Activated CD8-positive, alpha-beta memory T cell treated with anti-CD3 and anti-CD28 coated beads for 4 hours (primary cell): Measurements from ENCODE around the gene CPZ.

ENCODE experiments used
- DNase-seq, 2 donors: peaks; one replicate each; pipeline ENCODE4 v3.0.0-alpha.2; 2020; ENCODE audit warnings: low read depth in 2 of 2

The CPZ gene

DNA sequence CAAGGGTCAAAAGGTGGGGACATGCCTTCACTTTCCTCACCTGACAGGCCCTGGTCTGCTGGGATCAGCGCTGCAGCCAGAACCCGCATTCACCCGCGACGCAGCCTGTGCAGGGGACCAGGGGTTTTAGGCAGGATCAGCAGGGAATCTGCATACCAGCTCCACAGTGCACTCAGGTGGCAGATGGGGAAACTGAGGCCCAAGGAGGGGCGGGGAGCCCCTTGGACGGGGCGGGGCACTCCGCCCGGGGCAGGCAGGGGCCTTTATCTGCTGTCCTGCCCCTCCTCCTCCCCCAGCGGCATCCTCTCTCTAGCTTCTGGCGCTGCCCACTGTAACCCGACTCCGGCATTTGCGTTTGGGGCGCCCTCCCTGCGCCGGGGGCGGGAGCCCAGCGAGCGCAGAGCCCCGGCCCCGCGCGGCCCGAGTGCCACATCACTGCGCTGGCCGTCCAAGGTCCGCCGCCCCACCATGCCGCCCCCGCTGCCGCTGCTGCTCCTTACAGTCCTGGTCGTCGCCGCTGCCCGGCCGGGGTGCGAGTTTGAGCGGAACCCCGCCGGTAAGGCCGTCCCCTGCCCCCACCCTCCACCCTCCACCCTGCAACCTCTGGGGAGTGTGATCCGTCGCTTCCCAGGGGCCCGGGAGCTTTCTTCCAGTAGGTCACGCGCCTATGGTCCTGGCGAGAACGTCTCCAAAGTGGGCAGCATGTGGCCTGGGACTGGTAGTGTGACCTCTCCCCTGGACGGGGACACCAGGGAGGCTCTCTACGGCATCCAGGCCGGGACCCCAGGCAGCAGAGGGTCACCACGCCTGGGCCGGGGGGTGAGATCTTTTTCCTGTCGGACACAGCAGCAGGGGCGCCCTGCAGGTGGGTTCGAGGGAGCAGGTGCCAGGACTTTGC is at the start of gene CPZ:
Gene CPZ (plus strand): TSS at position 400 of the 898 bp plus-strand sequence. CDS start 69 bp downstream, at position 469.
- DNase-seq, result no peak

DNA sequence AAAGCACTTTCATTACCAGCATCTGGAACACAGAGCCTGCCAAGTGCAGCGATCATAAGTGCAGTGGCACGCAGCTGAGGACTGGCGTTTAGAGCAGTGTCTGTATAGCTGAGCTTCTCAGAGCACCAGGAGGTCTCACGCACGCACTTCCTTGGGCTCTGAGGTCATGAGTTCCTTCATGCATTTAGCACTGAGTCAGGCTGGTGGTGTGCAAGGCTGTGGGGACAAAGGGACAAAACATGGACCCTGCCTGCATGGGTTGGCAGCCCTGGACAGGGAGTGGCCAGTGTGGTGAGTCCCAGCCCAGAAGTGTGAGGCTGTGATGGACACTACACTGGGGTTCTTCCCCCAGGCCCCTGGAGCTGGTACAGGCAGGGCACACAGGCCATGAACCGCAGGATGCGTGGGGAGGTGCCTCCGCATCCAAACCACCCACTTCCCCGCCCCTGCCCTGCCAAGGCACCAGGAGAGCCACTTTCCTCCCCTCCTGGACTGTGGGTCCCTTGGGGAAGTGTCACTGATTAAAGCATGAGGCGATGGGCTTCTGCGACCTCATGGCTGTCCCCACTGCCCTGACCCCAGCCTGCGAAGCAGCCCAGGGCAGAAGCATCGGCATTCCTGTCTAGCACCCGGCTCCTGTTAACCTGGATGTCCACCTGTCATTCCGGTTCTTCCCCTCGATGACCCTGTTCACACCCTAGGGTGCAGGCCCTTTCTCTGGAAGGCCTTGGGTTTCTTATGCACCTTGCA is 49.6 kb upstream of the CPZ start:
- DNase-seq, result no peak

DNA sequence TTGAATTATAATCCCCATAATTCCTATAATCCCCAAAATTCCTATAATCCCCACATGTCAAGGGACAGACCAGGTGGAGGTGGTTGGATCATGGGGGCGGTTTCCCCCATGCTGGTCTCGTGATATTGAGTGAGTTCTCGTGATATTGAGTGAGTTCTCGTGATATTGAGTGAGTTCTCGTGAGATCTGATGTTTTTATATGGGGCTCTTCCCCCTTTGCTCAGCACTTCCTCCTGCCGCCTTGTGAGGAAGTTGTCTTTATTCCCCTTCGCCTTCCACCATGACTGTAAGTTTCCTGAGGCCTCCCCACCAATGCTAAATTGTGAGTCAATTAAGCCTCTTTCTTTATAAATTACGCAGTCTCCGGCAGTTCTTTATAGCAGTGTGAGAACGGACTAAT is 48.9 kb upstream of the CPZ start:
- no peak for DNase-seq

DNA sequence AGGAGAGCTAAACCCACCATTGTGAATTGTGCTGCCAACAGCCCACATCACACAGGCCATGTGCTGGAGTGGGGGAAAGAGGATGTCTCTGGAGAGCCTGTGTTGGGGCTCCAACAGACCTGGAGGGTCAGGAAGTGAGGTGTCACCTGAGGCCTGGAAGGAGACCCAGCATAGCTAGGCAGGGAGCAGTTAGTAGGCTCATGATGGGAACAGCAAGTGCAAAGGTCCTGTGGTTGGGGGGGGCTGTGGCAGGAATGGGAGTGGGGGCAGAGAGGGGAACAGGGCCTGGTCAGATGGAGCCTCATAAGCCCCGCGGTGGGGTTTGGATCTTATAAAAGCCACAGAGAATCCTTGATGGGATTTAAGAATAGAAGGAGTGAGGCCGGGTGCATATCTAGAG is 48.3 kb upstream of the CPZ start:
- no peak for DNase-seq

DNA sequence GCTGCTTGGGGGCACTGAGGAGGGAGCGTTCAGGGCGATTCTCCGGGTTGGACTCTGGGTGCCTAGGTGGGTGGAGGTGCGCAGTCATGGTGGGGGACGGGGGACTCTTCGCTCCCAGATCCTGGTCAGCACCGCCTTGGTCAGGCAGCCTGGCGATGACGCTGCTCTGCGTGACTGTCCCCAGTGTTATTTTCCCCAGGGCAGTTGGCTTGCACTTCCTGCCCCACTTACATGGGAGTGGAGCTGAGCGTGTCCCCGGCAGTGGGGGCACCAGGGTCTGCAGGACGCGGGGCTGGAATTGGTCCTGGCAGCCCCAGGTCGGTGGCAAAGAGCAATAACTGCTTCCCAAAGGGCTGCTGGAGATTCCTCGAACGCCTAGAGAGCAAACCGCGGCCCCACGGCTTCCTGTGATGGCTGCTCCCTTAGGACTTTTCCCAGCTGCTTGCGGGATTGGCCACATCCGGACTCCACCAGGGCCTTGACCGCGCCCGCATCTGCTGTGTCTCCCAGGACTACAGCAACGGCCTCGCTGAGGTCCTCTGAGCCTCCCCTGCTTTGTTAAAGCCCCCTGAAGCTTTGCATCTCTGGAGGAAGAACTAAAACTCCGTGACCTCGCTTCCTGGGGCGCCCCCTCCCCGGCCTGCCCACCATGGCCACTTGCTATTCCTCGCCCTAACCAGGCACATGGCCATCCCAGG is 47.7 kb upstream of the CPZ start:
- DNase-seq, result no peak

DNA sequence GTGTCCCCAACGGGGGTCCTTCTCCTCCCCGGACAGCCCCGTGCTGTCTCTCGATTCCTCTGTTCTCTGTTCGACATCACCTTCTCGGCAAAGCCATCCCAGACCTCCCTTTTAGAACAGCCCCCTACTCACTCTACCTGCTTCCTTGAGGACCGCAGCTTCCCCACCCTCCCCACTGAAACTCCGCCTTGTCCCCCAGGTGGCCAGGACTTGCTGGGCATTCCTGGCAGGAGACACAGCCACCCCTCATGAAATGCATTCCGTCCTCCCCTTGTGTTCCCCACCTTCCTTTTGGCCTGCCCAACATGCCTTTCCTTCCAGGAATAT is 47.2 kb upstream of the CPZ start:
- no peak for DNase-seq

DNA sequence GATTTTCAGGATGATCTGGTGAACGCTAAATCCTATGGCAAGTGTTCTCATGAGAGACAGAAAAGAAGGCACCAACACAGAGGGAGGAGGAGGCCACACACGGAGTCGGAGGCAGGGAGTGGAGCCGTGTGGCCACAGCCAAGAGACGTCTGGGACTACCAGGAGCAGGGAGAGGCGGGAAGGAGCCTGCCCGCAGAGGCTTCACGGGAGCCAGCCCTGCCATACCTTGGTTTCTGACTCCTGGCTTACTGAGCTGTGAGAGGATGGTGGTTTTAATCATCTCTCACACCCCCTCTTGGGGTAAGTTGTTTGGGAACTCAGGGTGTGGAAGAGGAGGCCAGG is 45.8 kb upstream of the CPZ start:
- DNase-seq, result no peak

DNA sequence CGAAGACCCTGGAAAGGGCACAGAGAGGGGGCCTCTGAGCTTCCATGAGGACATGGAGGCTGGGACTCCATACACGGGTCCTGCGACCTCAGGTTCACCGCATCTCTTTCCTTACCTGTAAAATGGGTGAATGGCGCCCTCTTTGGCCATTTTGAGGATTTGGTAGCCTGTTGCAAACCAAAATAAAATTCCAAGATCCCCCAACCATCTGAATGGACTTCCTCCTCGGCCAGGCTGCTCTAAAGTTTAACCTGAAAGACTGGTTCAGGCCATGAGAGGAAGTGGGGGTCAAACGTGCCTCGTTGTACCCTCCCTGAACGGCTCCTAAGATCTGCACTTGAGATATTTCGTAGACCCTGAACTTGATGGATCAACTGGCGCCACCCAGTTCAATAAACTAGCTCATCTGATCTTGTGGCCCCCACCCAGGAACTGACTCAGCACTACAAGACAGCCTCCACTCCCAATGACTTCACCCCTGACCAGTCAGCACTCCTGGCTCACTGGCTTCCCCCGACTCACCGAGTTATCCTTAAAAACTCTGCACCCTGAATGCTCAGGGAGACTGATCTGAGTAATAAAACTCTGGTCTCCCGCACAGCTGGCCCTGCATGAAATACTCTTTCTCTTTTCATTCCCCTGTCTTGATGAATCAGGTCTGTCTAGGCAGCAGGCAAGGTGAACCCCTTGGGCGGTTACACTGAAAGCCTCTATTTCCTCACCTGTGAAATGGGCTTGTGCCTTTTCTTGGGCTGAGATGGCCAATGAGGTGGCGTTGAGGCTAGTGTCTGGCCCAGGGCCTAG is 45.3 kb upstream of the CPZ start:
- no peak for DNase-seq

DNA sequence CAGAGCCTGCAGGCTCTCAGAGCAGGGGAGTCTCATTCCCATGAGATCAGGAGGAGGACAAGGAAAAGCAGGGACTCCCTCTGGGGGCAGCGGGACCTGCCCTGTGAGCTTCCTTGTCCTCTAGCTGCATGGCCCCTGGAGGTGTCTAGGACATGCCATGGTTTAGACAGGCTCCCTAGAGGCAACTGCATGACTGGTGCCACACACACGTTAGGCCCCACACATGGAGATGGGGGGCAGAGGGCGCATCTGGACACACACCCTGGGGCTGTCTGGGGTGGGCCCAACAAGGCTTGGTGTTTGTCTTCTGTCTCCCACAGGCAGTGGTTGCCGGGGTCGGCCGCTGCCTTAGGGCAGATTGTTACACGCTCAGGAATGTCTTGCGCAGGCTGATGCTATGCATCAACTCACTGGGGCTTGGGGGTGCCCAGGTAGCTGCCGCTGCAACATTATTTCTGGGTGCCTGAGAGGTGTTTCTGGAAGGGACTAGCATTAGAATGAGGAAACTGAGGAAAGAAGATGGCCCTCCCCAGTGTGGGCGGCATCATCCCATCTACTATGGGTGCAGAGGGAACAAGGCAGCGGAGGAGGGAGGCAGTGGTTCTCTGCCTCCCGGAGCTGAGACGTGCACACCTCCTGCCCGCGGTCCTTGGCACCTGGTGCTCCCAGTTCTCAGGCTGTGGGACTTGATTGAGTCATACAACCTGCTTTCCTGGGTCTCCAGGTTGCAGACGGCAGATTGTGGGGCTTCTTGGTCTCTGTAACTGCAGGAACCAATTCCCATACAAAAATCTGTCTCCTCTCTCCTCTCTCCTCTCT is 44.4 kb upstream of the CPZ start:
- DNase-seq, result no peak

DNA sequence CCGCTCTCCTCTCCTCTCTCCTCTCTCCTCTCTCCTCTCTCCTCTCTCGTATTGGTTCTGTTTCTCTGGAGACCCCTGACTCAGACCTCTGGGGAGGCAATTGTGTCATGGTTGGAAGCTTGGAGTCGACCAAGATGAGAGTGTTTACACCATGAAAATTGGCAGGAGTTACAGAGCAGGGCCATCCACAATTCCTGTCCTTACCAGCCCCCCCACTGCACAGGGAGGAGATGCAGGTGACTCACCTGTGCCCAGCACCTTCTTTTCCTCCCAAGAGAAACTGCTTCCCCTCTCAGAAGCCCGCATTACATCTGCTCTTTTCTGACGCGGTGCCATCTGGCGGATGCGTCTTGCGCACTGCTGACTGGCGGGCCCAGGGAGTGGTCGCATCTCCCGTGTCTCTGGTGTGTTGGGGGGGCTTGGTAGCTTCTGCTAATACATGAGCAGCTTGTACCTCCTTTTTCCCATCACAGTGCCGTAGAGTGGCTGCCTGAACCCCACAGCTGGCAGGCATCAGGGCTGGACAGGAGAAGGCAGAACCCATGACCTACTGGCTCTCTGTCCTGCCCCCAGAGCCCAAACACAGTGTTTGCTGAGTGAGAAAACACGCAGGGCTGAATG is 43.7 kb upstream of the CPZ start:
- DNase-seq, result no peak

DNA sequence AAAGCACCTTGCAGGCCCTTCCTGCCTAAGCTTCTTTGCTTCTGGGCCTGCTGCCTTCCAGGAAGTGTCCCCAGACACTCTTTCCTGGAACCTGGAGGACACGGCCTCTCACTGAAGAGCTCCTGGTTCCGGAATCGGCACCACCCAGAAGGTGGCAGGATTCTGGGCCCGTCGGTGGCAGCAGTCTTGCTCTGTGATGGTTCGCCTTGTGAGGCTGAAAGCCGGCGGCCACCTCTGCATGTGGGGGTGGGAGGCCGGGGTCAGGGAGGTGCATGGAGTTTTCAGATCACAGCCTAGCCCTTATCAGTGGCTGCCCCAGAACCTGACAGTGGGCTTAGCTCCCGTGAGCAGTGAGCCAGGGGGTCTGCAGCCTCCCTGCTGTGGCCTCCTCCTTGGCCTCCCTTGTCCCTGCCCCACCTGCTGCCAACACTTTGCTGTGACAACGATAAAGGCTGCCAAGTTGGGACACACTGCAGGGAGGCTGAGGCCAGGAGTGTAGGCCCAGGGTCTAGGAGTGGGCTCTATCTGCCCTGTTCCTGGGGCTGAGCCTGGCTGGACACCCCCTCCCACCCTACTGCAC is 43.1 kb upstream of the CPZ start:
- DNase-seq, result no peak

DNA sequence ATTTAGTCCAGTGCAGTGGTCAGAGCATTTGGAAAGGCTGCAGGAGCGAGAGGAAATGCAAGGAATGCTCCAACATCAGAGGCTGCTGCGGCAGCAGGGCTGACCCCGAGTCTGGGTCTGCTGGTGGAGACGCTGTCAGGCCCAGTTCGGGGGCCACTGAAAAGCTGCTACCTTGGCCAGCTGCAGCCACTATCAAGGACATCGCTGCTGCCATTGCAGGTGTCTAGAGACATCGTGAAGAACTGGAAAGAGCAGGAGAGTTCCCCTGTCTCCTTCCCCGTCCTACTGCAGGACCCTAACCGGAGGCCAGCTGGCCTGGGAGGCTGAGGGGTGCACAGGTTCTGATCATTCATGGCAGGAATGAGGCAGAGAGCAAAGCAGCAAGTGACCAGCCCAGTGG is 41.9 kb upstream of the CPZ start:
- no peak for DNase-seq

DNA sequence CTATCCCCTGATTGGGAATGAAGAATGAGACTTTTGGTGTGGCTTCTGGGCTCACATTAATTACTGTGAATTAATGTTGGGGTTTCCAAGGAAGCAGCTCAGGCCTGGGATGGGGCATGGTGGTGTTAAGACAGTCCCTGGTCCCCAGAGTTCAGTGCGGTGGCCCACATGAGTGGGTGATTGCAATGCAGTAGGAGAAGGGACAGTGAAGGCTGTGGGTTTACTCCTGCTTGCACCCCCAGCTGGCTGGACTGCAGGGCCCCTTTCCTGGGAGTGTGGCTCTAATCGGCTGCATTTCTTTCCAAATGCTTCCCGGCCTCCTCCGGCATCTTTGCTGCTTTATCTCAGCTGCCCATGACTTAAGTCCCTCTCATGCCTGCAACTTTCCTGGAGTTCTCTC is 40.5 kb upstream of the CPZ start:
- DNase-seq, result no peak

DNA sequence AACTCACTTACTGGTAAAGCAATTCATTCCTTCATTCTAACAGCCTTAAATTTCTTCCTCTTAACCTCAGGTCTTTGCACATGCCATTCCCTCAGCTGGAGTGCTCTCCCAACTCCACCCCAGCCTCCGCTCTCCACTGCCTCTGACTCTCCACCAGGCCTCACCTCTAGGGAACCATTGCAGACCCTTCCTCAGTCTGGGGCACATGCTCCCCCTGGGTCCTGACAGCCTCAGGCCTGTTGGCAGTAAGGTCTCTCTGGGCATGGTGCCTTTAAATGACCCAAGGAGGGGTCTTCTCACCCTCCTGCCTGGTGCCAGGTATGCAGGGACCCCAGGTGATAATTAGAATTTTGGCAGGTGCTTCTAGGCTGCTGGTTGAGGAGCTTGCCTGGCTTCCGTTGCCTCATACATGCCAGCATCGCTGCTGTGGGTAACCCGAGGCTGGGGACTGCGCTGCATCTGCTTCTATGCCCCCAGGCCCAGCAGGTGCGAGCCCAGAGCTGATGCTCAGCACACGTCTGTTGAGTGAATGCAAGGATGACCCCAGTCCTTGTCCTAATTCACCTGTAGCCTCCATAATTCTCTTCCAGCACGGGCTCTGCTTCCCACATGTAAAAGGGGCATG is 39.9 kb upstream of the CPZ start:
- no peak for DNase-seq

DNA sequence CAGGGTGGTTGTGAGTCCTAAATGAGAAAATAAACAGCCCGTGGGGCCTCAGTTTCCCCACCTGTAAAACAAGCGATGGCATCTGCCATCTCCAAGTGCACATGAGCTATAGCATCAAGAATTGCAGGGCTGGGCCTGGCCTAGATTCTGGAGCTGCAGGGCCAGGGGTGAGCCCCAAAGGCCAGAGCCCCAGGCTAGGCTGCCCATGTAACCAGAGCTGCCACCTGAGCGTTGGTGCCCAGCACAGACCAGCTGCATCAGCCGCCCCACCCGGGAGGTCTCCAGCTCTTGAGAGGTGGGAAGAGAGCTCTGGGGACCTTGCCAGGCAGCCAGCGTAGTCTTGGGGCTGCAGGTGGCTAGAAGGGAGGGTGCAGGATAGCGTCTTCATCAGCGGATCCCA is 39.3 kb upstream of the CPZ start:
- DNase-seq, result no peak

DNA sequence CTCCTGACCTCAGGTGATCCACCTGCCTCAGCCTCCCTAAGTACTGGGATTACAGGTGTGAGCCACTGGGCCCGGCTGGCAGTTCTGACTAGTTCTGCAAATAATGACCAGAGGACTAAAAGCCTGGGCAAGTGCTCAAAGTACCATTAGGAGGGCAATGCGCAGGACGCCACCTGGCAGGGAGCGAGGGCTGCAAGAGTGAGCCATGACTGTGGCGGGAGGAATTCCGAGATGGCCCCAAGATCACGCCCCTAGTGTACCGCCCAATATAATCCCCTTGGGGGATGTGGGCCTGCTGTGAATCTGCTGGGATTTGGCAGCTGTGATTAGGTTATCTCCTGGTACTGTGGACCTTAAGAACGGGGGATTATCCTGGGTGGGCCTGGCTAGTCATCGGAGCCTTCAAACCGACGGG is 38.6 kb upstream of the CPZ start:
- DNase-seq, result no peak

DNA sequence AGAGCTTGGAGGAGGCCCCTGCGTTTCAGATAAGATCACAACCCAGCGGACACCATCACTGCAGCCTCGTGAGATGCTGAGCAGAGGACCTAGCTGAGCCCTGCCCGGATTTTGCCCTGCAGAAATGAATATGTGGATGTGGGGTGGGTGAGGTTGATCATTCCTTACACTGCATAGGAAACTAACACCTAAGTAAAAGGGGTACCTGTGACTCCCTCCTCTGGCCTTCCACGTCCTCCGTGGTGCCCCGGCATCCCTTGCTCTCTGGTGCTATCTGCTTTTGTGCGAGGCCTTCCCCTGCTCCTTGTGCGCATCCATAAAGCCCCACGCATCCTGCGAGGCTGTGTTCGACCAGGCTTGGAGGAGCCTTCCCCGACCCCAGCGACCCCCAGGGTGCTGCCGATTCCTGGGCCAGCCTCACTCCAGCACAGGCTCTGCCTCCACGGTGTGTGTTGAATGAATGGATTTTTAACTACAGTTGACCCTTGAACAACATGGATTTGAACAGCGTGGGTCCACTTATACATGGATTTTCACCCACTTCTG is 37.9 kb upstream of the CPZ start:
- DNase-seq, result no peak

DNA sequence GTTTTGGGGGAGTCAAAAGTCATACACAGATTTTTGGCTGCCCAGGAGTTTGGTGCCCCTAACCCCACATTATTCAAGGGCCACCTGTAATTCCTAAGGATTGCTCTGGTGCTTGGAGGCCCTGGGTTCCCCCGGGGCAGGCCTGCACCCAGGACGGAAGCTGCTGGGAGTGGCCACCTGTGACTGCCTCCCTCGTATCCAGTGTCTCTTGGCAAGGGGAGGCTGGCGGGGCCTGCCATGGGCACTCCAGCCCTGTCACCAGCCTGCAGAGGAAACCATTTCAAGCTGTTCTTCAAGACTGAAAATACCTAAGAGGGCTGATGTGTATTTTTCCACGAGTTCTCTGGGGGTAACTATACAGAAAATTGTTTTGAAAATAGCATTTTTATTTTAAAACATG is 36.8 kb upstream of the CPZ start:
- DNase-seq, result no peak

DNA sequence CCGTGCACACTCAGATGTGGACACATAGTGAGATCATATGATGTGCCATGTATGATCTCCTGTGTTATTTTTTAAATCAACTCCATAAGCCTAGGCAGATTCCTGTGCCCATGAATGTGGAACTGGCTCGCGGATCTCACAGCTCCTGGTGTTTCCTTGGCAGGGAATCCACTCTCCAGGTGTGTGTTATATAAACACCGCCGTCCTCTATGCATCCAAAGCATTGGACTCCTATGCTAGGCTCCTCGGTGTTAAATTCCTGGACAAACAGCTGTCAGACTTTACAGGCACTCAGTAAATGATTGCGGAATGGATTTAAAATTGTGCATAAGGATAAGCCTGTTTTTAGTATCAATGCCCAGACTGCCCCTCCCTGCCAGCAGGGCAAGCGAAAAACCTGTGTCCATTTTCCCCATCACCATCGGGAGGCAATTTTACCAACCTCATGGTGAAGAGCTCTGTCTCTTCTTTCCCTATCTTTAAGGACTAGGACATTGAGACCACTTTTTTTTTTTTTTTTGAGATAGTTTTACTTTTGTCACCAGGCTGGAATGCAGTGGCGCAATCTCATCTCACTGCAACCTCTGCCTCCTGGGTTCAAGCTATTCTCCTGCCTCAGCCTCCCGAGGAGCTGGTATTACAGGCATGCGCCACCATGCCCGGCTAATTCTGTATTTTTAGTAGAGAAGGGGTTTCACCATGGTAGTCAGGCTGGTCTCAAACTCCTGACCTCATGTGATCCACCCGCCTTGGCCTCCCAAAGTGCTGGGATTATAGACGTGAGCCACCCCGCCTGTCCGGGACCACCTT is 36.0 kb upstream of the CPZ start:
- DNase-seq, result no peak
